A549 (cell line): ENCODE measurements around the gene SPATA31A1.
"Not testable (repeated sequence)": the region's sequence is repeated elsewhere in the genome, so short reads cannot be mapped to it uniquely, and the experiment has no call there.

ENCODE experiments used
- BHLHE40 ChIP-seq: IDR thresholded peaks from 2 replicates; pipeline ENCODE4 v1.6.1; 2012; ENCODE audit warnings: low read depth, low read length, inconsistent platforms
- CHD2 ChIP-seq: fragments of 150-350 bp; IDR thresholded peaks from 2 replicates; pipeline ENCODE4 v1.6.1; 2014; ENCODE audit warnings: low read length; ENCODE audit not compliant: partially characterized antibody
- CTCF ChIP-seq: fragments of >200 bp; sonication (Bioruptor Twin); formaldehyde crosslinking; IDR thresholded peaks from 3 replicates; pipeline ENCODE4 v1.5.1; 2016
- USF2 ChIP-seq: fragments of 450-650 bp; IDR thresholded peaks from 2 replicates; pipeline ENCODE4 v1.6.1; 2014; ENCODE audit warnings: antibody characterized with exemption
- ZC3H11A ChIP-seq: fragments of 450-650 bp; IDR thresholded peaks from 2 replicates; pipeline ENCODE4 v1.6.1; 2014; ENCODE audit warnings: antibody characterized with exemption, mild to moderate bottlenecking
- TF ChIP-seq, protein P1 (sequence below): fragments of 200-600 bp; sonication (generic); IDR thresholded peaks from 2 replicates; pipeline ENCODE4 v1.6.1; 2016; ENCODE audit warnings: antibody characterized with exemption, mild to moderate bottlenecking, moderate library complexity

- not testable (repeated sequence) for TF ChIP-seq CTCF, ZC3H11A, BHLHE40, USF2, CHD2
- TF ChIP-seq, protein P1, sequence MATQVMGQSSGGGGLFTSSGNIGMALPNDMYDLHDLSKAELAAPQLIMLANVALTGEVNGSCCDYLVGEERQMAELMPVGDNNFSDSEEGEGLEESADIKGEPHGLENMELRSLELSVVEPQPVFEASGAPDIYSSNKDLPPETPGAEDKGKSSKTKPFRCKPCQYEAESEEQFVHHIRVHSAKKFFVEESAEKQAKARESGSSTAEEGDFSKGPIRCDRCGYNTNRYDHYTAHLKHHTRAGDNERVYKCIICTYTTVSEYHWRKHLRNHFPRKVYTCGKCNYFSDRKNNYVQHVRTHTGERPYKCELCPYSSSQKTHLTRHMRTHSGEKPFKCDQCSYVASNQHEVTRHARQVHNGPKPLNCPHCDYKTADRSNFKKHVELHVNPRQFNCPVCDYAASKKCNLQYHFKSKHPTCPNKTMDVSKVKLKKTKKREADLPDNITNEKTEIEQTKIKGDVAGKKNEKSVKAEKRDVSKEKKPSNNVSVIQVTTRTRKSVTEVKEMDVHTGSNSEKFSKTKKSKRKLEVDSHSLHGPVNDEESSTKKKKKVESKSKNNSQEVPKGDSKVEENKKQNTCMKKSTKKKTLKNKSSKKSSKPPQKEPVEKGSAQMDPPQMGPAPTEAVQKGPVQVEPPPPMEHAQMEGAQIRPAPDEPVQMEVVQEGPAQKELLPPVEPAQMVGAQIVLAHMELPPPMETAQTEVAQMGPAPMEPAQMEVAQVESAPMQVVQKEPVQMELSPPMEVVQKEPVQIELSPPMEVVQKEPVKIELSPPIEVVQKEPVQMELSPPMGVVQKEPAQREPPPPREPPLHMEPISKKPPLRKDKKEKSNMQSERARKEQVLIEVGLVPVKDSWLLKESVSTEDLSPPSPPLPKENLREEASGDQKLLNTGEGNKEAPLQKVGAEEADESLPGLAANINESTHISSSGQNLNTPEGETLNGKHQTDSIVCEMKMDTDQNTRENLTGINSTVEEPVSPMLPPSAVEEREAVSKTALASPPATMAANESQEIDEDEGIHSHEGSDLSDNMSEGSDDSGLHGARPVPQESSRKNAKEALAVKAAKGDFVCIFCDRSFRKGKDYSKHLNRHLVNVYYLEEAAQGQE: not testable (repeated sequence)
Observed at GRCh38 chr9:39355369-39355768, at the start of gene SPATA31A1.
